HCT116 (cell line): ENCODE measurements around the gene CYP17A1. TPM values are rescaled to one million over a fixed set of nuclear protein-coding genes. Genes with fewer than 3 reads are reported as not detected.

Experiments
- ATAC-seq: fragments of 200-7000 bp; cut with Tn5 transposase; 2 replicates; pipeline ENCODE4 v1.9.1; 2020; ENCODE audit warnings: mild to moderate bottlenecking, moderate library complexity
- BruUV-seq: library from RNA; stranded (reverse); fragments of 400-500 nt; replicated peaks from 2 replicates; lab custom pipeline; 2021; lab: Mats Ljungman, UMichigan
- CTCF ChIA-PET: fragments of 300-600 bp; sonication (Branson Sonifier 250); formaldehyde crosslinking; loops from one replicate; lab custom pipeline; 2021; ENCODE audit warnings: antibody characterized with exemption; lab: Charles Lee
- POLR2A ChIA-PET: fragments of 300-600, 350-600 bp; sonication (Branson Sonifier 250); formaldehyde crosslinking; loops from one replicate; lab custom pipeline; 2021; ENCODE audit warnings: antibody characterized with exemption; lab: Charles Lee
- RAD21 ChIA-PET, 2 experiments: fragments of 300-600 bp; sonication (Branson Sonifier 250); formaldehyde crosslinking; loops; one replicate each; lab custom pipeline; 2023; ENCODE audit warnings: low total read pairs in 2 of 2; ENCODE audit not compliant: uncharacterized antibody in 2 of 2, unreplicated experiment in 2 of 2, low non-redundant PET in 1 of 2; lab: Charles Lee
- DNase-seq: peaks from one replicate; pipeline ENCODE4 v3.0.0-alpha.2; 2010; ENCODE audit warnings: low read depth, low spot score
- H2AFZ ChIP-seq: fragments of 200-600 bp; shearing (Covaris generic), sonication (generic); 2 replicates; pipeline ENCODE4 v1.6.1; 2017; ENCODE audit warnings: low read depth, mixed run types, mixed read lengths, antibody characterized with exemption, low read length; ENCODE audit not compliant: poor library complexity, severe bottlenecking
- H3K27ac ChIP-seq: 2 replicates; pipeline ENCODE4 v1.5.1; 2012; ENCODE audit warnings: low read depth, low read length
- H3K27me3 ChIP-seq: fragments of 200-600 bp; sonication (generic); 2 replicates; pipeline ENCODE4 v1.6.1; 2016; ENCODE audit warnings: mixed run types, low read length, mixed read lengths; ENCODE audit not compliant: insufficient read depth
- H3K36me3 ChIP-seq, 2 experiments: fragments of 200-500 bp in 1 of 2; fragments of 200-600 bp in 1 of 2; sonication (Bioruptor generic) in 1 of 2; sonication (generic) in 1 of 2; 2 replicates each; pipeline versions ENCODE4 v1.5.1 to v1.6.1; 2014 to 2016; ENCODE audit warnings: low read length in 2 of 2, inconsistent platforms in 1 of 2, mixed read lengths in 1 of 2, mixed run types in 1 of 2; ENCODE audit not compliant: insufficient read depth in 2 of 2, control insufficient read depth in 1 of 2
- H3K4me1 ChIP-seq, 2 experiments: fragments of 200-600 bp in 1 of 2; sonication (generic) in 1 of 2; 2 replicates each; pipeline versions ENCODE4 v1.5.1 to v1.6.1; 2012 to 2017; ENCODE audit warnings: low read length in 2 of 2, inconsistent platforms in 1 of 2, mild to moderate bottlenecking in 1 of 2, mixed read lengths in 1 of 2, mixed run types in 1 of 2, moderate library complexity in 1 of 2; ENCODE audit not compliant: insufficient read depth in 2 of 2, control insufficient read depth in 1 of 2
- H3K4me2 ChIP-seq: fragments of 200-600 bp; sonication (generic); 2 replicates; pipeline ENCODE4 v1.6.1; 2017; ENCODE audit warnings: mixed run types, low read length, mixed read lengths
- H3K4me3 ChIP-seq, 2 experiments: fragments of 200-600 bp in 1 of 2; sonication (generic) in 1 of 2; replicated peaks in 1 of 2; 2 replicates each; pipeline ENCODE4 v1.5.1; 2011 to 2016; ENCODE audit warnings: low read length in 2 of 2, control low read depth in 1 of 2, low read depth in 1 of 2, mild to moderate bottlenecking in 1 of 2, mixed read lengths in 1 of 2, mixed run types in 1 of 2
- H3K79me2 ChIP-seq: fragments of 200-600 bp; sonication (generic); 2 replicates; pipeline ENCODE4 v1.6.1; 2017; ENCODE audit warnings: mild to moderate bottlenecking, mixed run types, low read length, moderate library complexity, mixed read lengths; ENCODE audit not compliant: insufficient read depth
- H3K9ac ChIP-seq: fragments of 200-600 bp; sonication (generic); 2 replicates; pipeline ENCODE4 v1.6.1; 2016; ENCODE audit warnings: low read length, mixed read lengths
- H3K9me2 ChIP-seq: fragments of 200-600 bp; sonication (generic), shearing (Covaris generic); 2 replicates; pipeline ENCODE4 v1.6.1; 2017; ENCODE audit warnings: mixed run types, mild to moderate bottlenecking, moderate library complexity; ENCODE audit not compliant: insufficient read depth
- H3K9me3 ChIP-seq, 2 experiments: fragments of 200-500 bp in 1 of 2; fragments of 200-600 bp in 1 of 2; sonication (Bioruptor generic) in 1 of 2; sonication (generic) in 1 of 2; 2 replicates each; pipeline ENCODE4 v1.6.1; 2014 to 2017; ENCODE audit warnings: low read length in 2 of 2, mixed read lengths in 2 of 2, inconsistent platforms in 1 of 2, low read depth in 1 of 2, mild to moderate bottlenecking in 1 of 2, mixed run types in 1 of 2, moderate library complexity in 1 of 2; ENCODE audit not compliant: control insufficient read depth in 1 of 2, insufficient read depth in 1 of 2
- H4K20me1 ChIP-seq: fragments of 200-600 bp; sonication (generic), shearing (Covaris generic); 2 replicates; pipeline ENCODE4 v1.6.1; 2017; ENCODE audit warnings: mixed run types, mild to moderate bottlenecking, moderate library complexity; ENCODE audit not compliant: insufficient read depth
- CEBPB ChIP-seq: IDR thresholded peaks from 2 replicates; pipeline ENCODE4 v1.6.1; 2012; ENCODE audit warnings: low read depth
- EGR1 ChIP-seq: IDR thresholded peaks from 2 replicates; pipeline ENCODE4 v1.6.1; 2012; ENCODE audit warnings: low read depth
- EZH2 ChIP-seq: fragments of 200-600 bp; sonication (generic); IDR thresholded peaks from 2 replicates; pipeline ENCODE4 v1.6.1; 2017; ENCODE audit warnings: antibody characterized with exemption, mixed run types
- EZH2phosphoT487 ChIP-seq: fragments of 200-600 bp; IDR thresholded peaks from 2 replicates; pipeline ENCODE4 v1.6.1; 2018; ENCODE audit warnings: antibody characterized with exemption, borderline replicate concordance
- FOSL1 ChIP-seq: IDR thresholded peaks from 2 replicates; pipeline ENCODE4 v1.6.1; 2012; ENCODE audit warnings: low read depth
- JUND ChIP-seq: IDR thresholded peaks from 2 replicates; pipeline ENCODE4 v1.6.1; 2012
- POLR2A ChIP-seq: IDR thresholded peaks from 2 replicates; pipeline ENCODE4 v1.7.0; 2011; ENCODE audit warnings: borderline replicate concordance; ENCODE audit not compliant: insufficient read depth, insufficient read length; ENCODE audit errors: extremely low read depth
- POLR2AphosphoS5 ChIP-seq: IDR thresholded peaks from 2 replicates; pipeline ENCODE4 v1.6.1; 2011; ENCODE audit warnings: mild to moderate bottlenecking, low read depth, low read length, moderate library complexity
- RAD21 ChIP-seq: IDR thresholded peaks from 2 replicates; pipeline ENCODE4 v1.6.1; 2012; ENCODE audit warnings: low read depth, mild to moderate bottlenecking
- SIN3A ChIP-seq: IDR thresholded peaks from 2 replicates; pipeline ENCODE4 v1.6.1; 2012; ENCODE audit warnings: low read depth
- SP1 ChIP-seq: IDR thresholded peaks from 2 replicates; pipeline ENCODE4 v1.6.1; 2012; ENCODE audit warnings: low read depth
- SRF ChIP-seq: IDR thresholded peaks from 2 replicates; pipeline ENCODE4 v1.6.1; 2012; ENCODE audit warnings: low read depth
- TCF7L2 ChIP-seq: IDR thresholded peaks from 2 replicates; pipeline ENCODE4 v1.7.0; 2011; ENCODE audit warnings: borderline replicate concordance, inconsistent platforms; ENCODE audit not compliant: insufficient read depth, insufficient read length; ENCODE audit errors: extremely low read depth
- YY1 ChIP-seq: IDR thresholded peaks from 2 replicates; pipeline ENCODE4 v1.6.1; 2011; ENCODE audit warnings: low read length, low read depth, moderate library complexity, mild to moderate bottlenecking; ENCODE audit not compliant: insufficient replicate concordance; ENCODE audit errors: extremely low read depth
- ZFX ChIP-seq: fragments of 450-650 bp; IDR thresholded peaks from 2 replicates; pipeline ENCODE4 v1.6.1; 2017
- intact Hi-C: fragments of 100-400 bp; cut with micrococcal nuclease; formaldehyde crosslinking; loops from 2 replicates; pipeline ENCODE4 v1.10.0; 2022
- total RNA-seq: library from RNA; stranded (reverse); gene quantifications from one replicate; pipeline ENCODE4 v1.2.1, GENCODE V29; 2021; ENCODE audit not compliant: unreplicated experiment

Gene CYP17A1
- total RNA-seq, 1 experiment from 2014 or later: 4.0 TPM

- intact Hi-C loops: no loop called here
- ChIA-PET POLR2A (interaction anchor here (0.6 kb wide), 1 partner anchor 408 kb away, joined by 3 read pairs; no protein-coding TSS in a partner anchor), CTCF (no interaction called here), RAD21 (no interaction called here)
- DNase-seq (no peak), ATAC-seq (no peak)
- no peaks in the 10 kb centered on the region; the same call in 1 of the 2 replicates for H3K27me3 ChIP-seq
- no peak overlapping the region for H2AFZ ChIP-seq
- H3K27ac ChIP-seq: no peak overlapping the region
- no peak overlapping the region for H3K4me3 ChIP-seq
- BruUV-seq: no TSS peak
- H3K9me2 ChIP-seq: no peaks in the 10 kb centered on the region
- no peaks in the 10 kb centered on the region; a peak in 1 of 4 replicates for H3K4me1 ChIP-seq
- H3K9ac ChIP-seq: no peak overlapping the region
- no peaks in the 10 kb centered on the region for H3K9me3 ChIP-seq
- H3K79me2 ChIP-seq: no peaks in the 10 kb centered on the region
- H3K4me2 ChIP-seq: no peak overlapping the region
- TF ChIP-seq TCF7L2 (no peak), RAD21 (no peak), ZFX (no peak), CEBPB (no peak), POLR2A (no peak), FOSL1 (no peak), SP1 (no peak), EZH2 (no peak), SIN3A (no peak), EGR1 (no peak), SRF (no peak), JUND (no peak)
- no peaks in the 10 kb centered on the region for H3K36me3 ChIP-seq
- H4K20me1 ChIP-seq: no peaks in the 10 kb centered on the region
Measured at GRCh38 chr10:102831322-102832071, 5.7 kb downstream of the CYP17A1 start.

- Histone ChIP-seq H3K4me3 (no peak overlapping the region), H3K4me2 (no peak overlapping the region)
- no peak for TF ChIP-seq POLR2AphosphoS5
- TF ChIP-seq RAD21: no peak
- TF ChIP-seq SRF: no peak
- no peak for TF ChIP-seq TCF7L2
- no peak for TF ChIP-seq EZH2phosphoT487
- no peak for TF ChIP-seq ZFX
- TF ChIP-seq YY1: no peak
- TF ChIP-seq, all 23 proteins: peak for 0
- Histone ChIP-seq H3K27ac (no peak overlapping the region), H4K20me1 (no peaks in the 10 kb centered on the region), H3K27me3 (no peaks in the 10 kb centered on the region; the same call in 1 of the 2 replicates), H3K79me2 (no peaks in the 10 kb centered on the region), H3K9me2 (no peaks in the 10 kb centered on the region), H3K4me1 (no peaks in the 10 kb centered on the region), H2AFZ (no peak overlapping the region), H3K9ac (no peak overlapping the region), H3K36me3 (no peaks in the 10 kb centered on the region), H3K9me3 (no peaks in the 10 kb centered on the region)
- no peak for DNase-seq
- no TSS peak for BruUV-seq
- ChIA-PET RAD21 (no interaction called here), CTCF (interaction anchor here (0.6 kb wide), 1 partner anchor 98 kb away, joined by 3 read pairs; no protein-coding TSS in a partner anchor), POLR2A (no interaction called here)
- no peak for ATAC-seq
- intact Hi-C loops: no loop called here
Measured at GRCh38 chr10:102827597-102827975, 9.6 kb downstream of the CYP17A1 start.
